H9 (cell line): Measurements from ENCODE around the gene NTRK2. TPM values are rescaled to one million over a fixed set of nuclear protein-coding genes. Genes with fewer than 3 reads are reported as not detected.

Experiments
- DNase-seq: peaks from one replicate; pipeline ENCODE4 v3.0.0-alpha.2; 2017
- H2AFZ ChIP-seq: one replicate; pipeline ENCODE4 v1.6.1; 2013; ENCODE audit warnings: mild to moderate bottlenecking, low read length, control low read depth, moderate library complexity
- H2AK5ac ChIP-seq: 2 replicates; pipeline ENCODE4 v1.6.1; 2013; ENCODE audit warnings: low read length, control low read depth, mixed read lengths; ENCODE audit not compliant: insufficient read length
- H2BK120ac ChIP-seq: one replicate; pipeline ENCODE4 v1.6.1; 2013; ENCODE audit warnings: low read depth, mild to moderate bottlenecking, low read length, control low read depth, inconsistent platforms; ENCODE audit not compliant: poor library complexity, severe bottlenecking
- H2BK12ac ChIP-seq: 2 replicates; pipeline ENCODE4 v1.6.1; 2013; ENCODE audit warnings: low read length, control low read depth, mixed read lengths, low read depth; ENCODE audit not compliant: insufficient read length
- H2BK15ac ChIP-seq: 2 replicates; pipeline ENCODE4 v1.6.1; 2013; ENCODE audit warnings: low read depth, low read length, control low read depth
- H2BK20ac ChIP-seq: one replicate; pipeline ENCODE4 v1.6.1; 2013; ENCODE audit warnings: low read depth, mild to moderate bottlenecking, low read length, control low read depth, inconsistent platforms; ENCODE audit not compliant: poor library complexity, severe bottlenecking
- H2BK5ac ChIP-seq: 2 replicates; pipeline ENCODE4 v1.6.1; 2013; ENCODE audit warnings: low read length, control low read depth, mixed read lengths; ENCODE audit not compliant: insufficient read length
- H3K14ac ChIP-seq: 2 replicates; pipeline ENCODE4 v1.6.1; 2013; ENCODE audit warnings: low read length, control low read depth; ENCODE audit not compliant: insufficient read depth
- H3K18ac ChIP-seq: 2 replicates; pipeline ENCODE4 v1.6.1; 2013; ENCODE audit warnings: low read depth, mild to moderate bottlenecking, mixed read lengths, low read length, control low read depth; ENCODE audit not compliant: insufficient read length
- H3K23ac ChIP-seq: 2 replicates; pipeline ENCODE4 v1.6.1; 2013; ENCODE audit warnings: low read length, control low read depth, mixed read lengths, low read depth; ENCODE audit not compliant: insufficient read length
- H3K23me2 ChIP-seq: 2 replicates; pipeline ENCODE4 v1.6.1; 2013; ENCODE audit warnings: low read depth, mild to moderate bottlenecking, mixed read lengths, low read length, control low read depth; ENCODE audit not compliant: insufficient read length, poor library complexity, severe bottlenecking
- H3K27ac ChIP-seq: 2 replicates; pipeline ENCODE4 v1.5.1; 2013; ENCODE audit warnings: low read length, control low read depth, mixed read lengths, low read depth; ENCODE audit not compliant: insufficient read length
- H3K27me3 ChIP-seq: 2 replicates; pipeline ENCODE4 v1.6.1; 2013; ENCODE audit warnings: low read length, control low read depth, inconsistent platforms; ENCODE audit not compliant: insufficient read depth
- H3K4ac ChIP-seq: 2 replicates; pipeline ENCODE4 v1.6.1; 2013; ENCODE audit warnings: low read depth, mild to moderate bottlenecking, control low read depth, inconsistent platforms, low read length, moderate library complexity
- H3K4me1 ChIP-seq: 2 replicates; pipeline ENCODE4 v1.6.1; 2013; ENCODE audit warnings: low read length, control low read depth, inconsistent platforms; ENCODE audit not compliant: insufficient read depth
- H3K4me2 ChIP-seq: 2 replicates; pipeline ENCODE4 v1.6.1; 2013; ENCODE audit warnings: low read length, control low read depth, mixed read lengths; ENCODE audit not compliant: insufficient read length, insufficient read depth
- H3K56ac ChIP-seq: 2 replicates; pipeline ENCODE4 v1.6.1; 2013; ENCODE audit warnings: low read depth, mild to moderate bottlenecking, mixed read lengths, low read length, control low read depth; ENCODE audit not compliant: insufficient read length
- H3K79me1 ChIP-seq: 2 replicates; pipeline ENCODE4 v1.6.1; 2013; ENCODE audit warnings: low read depth, mild to moderate bottlenecking, moderate library complexity, low read length, control low read depth, inconsistent platforms; ENCODE audit not compliant: insufficient read depth, poor library complexity, severe bottlenecking
- H3K79me2 ChIP-seq: 2 replicates; pipeline ENCODE4 v1.6.1; 2013; ENCODE audit warnings: low read length, control low read depth, inconsistent platforms; ENCODE audit not compliant: insufficient read depth
- H3K9ac ChIP-seq: 2 replicates; pipeline ENCODE4 v1.6.1; 2013; ENCODE audit warnings: low read length, control low read depth, mixed read lengths; ENCODE audit not compliant: insufficient read length; ENCODE audit errors: extremely low read depth
- H3K9me3 ChIP-seq: one replicate; pipeline ENCODE4 v1.6.1; 2013; ENCODE audit warnings: low read depth, low read length, inconsistent platforms; ENCODE audit not compliant: control insufficient read depth
- H3T11ph ChIP-seq: one replicate; pipeline ENCODE4 v1.6.1; 2013; ENCODE audit warnings: mild to moderate bottlenecking, low read length, control low read depth, inconsistent platforms
- H4K20me1 ChIP-seq: one replicate; pipeline ENCODE4 v1.6.1; 2013; ENCODE audit not compliant: control insufficient read depth, insufficient read length, insufficient read depth
- H4K5ac ChIP-seq: 2 replicates; pipeline ENCODE4 v1.6.1; 2013; ENCODE audit warnings: low read depth, mild to moderate bottlenecking, mixed read lengths, low read length, control low read depth; ENCODE audit not compliant: insufficient read length
- H4K8ac ChIP-seq: replicated peaks from 2 replicates; pipeline ENCODE4 v1.6.1; 2013; ENCODE audit warnings: low read length, control low read depth, mixed read lengths, low read depth; ENCODE audit not compliant: insufficient read length
- H4K91ac ChIP-seq: 2 replicates; pipeline ENCODE4 v1.6.1; 2013; ENCODE audit warnings: low read depth, mild to moderate bottlenecking, moderate library complexity, mixed read lengths, low read length, control low read depth; ENCODE audit not compliant: insufficient read length
- H3K27ac Mint-ChIP-seq, 3 experiments: 2 replicates in 2 of 3; 3 replicates in 1 of 3; pipeline ENCODE4 v1.8.0; 2020 to 2021; ENCODE audit warnings: mixed read lengths in 3 of 3, mild to moderate bottlenecking in 1 of 3, moderate library complexity in 1 of 3
- H3K27me3 Mint-ChIP-seq: 2 replicates; pipeline ENCODE4 v1.8.0; 2021; ENCODE audit warnings: low read depth, mild to moderate bottlenecking, moderate library complexity, mixed read lengths
- H3K36me3 Mint-ChIP-seq, 3 experiments: 2 replicates in 2 of 3; 3 replicates in 1 of 3; pipeline ENCODE4 v1.8.0; 2020 to 2021; ENCODE audit warnings: low read depth in 3 of 3, mixed read lengths in 3 of 3; ENCODE audit not compliant: insufficient read depth in 1 of 3
- H3K4me1 Mint-ChIP-seq, 2 experiments: 2 replicates each; pipeline ENCODE4 v1.8.0; 2020; ENCODE audit warnings: mixed read lengths in 2 of 2
- H3K4me3 Mint-ChIP-seq, 2 experiments: 2 replicates in 1 of 2; 3 replicates in 1 of 2; pipeline ENCODE4 v1.8.0; 2020 to 2021; ENCODE audit warnings: mild to moderate bottlenecking in 2 of 2, mixed read lengths in 2 of 2, moderate library complexity in 1 of 2
- H3K9me3 Mint-ChIP-seq, 2 experiments: 2 replicates in 1 of 2; 3 replicates in 1 of 2; pipeline ENCODE4 v1.8.0; 2020; ENCODE audit warnings: mild to moderate bottlenecking in 2 of 2, mixed read lengths in 2 of 2, moderate library complexity in 1 of 2
- CTCF ChIP-seq: fragments of 200-600 bp; sonication (generic); conservative IDR thresholded peaks from 3 replicates; pipeline ENCODE4 v1.8.0; 2021; ENCODE audit warnings: antibody characterized with exemption, mild to moderate bottlenecking
- WGBS: extraction: QIAGEN DNeasy Blood & Tissue Kit; methylation state at CpG from one replicate; pipeline ENCODE4 v1.1.7; 2013; ENCODE audit warnings: missing lambda C conversion rate, low lambda C conversion rate, mixed read lengths; ENCODE audit not compliant: insufficient read length; ENCODE audit errors: extremely low coverage; 5-methylcytosine and 5-hydroxymethylcytosine counted together
- total RNA-seq: library from RNA; stranded (reverse); gene quantifications from 2 replicates; pipeline ENCODE4 v1.2.1, GENCODE V29; 2021

The NTRK2 gene
- total RNA-seq, 1 experiment from 2014 or later = 0.02 TPM

GRCh38 chr9:84937180-84937579, 267.7 kb downstream of the NTRK2 start:
- H3K9ac ChIP-seq = no peak overlapping the region
- no peak overlapping the region for H3T11ph ChIP-seq
- no peak overlapping the region for H3K23ac ChIP-seq
- H3K27me3 ChIP-seq = no peaks in the 10 kb centered on the region
- no peak overlapping the region for H2BK20ac ChIP-seq
- no peaks in the 10 kb centered on the region for H3K79me2 ChIP-seq
- Mint-ChIP-seq H3K36me3 (no peaks in the 10 kb centered on the region), H3K27ac (peak overlapping the region in 1 of 3 experiments; percentile 51; a peak in 2 of 7 replicates), H3K9me3 (no peaks in the 10 kb centered on the region), H3K4me1 (peaks cover 28 to 34% of the 10 kb centered on the region in 2 experiments), H3K4me3 (no peak overlapping the region), H3K27me3 (no peaks in the 10 kb centered on the region; the same call in 1 of the 2 replicates)
- peaks cover 8% of the 10 kb centered on the region for H3K4me1 ChIP-seq
- no peaks in the 10 kb centered on the region for H3K23me2 ChIP-seq
- no peak overlapping the region for H2AK5ac ChIP-seq
- H2AFZ ChIP-seq = no peak overlapping the region
- no peak overlapping the region for H2BK12ac ChIP-seq
- H3K18ac ChIP-seq = no peak overlapping the region
- H4K5ac ChIP-seq = no peak overlapping the region
- H2BK5ac ChIP-seq = no peak overlapping the region
- no peak overlapping the region for H4K8ac ChIP-seq
- WGBS = no CpG with 5 or more reads among the region's 2 CpGs
- H3K56ac ChIP-seq = no peak overlapping the region
- H4K20me1 ChIP-seq = no peaks in the 10 kb centered on the region
- H3K14ac ChIP-seq = no peak overlapping the region
- H3K4me2 ChIP-seq = no peak overlapping the region
- no peak overlapping the region for H2BK120ac ChIP-seq
- H2BK15ac ChIP-seq = no peak overlapping the region
- no peak overlapping the region for H3K27ac ChIP-seq
- H3K4ac ChIP-seq = no peak overlapping the region
- no peaks in the 10 kb centered on the region for H3K9me3 ChIP-seq
- H4K91ac ChIP-seq = no peak overlapping the region
- no peaks in the 10 kb centered on the region for H3K79me1 ChIP-seq
- peak; percentile 74 for DNase-seq
- no peak for TF ChIP-seq CTCF
